Measurements from ENCODE around the gene OCSTAMP.

The OCSTAMP gene

GRCh38 chr20:46554828-46555227, 4.4 kb upstream of the OCSTAMP start:
- no peak for DNase-seq

- no peak for DNase-seq
Observed at GRCh38 chr20:46553926-46554325, 3.5 kb upstream of the OCSTAMP start.

- no peak for DNase-seq
Observed at GRCh38 chr20:46552460-46553420, 2.3 kb upstream of the OCSTAMP start.

DNA sequence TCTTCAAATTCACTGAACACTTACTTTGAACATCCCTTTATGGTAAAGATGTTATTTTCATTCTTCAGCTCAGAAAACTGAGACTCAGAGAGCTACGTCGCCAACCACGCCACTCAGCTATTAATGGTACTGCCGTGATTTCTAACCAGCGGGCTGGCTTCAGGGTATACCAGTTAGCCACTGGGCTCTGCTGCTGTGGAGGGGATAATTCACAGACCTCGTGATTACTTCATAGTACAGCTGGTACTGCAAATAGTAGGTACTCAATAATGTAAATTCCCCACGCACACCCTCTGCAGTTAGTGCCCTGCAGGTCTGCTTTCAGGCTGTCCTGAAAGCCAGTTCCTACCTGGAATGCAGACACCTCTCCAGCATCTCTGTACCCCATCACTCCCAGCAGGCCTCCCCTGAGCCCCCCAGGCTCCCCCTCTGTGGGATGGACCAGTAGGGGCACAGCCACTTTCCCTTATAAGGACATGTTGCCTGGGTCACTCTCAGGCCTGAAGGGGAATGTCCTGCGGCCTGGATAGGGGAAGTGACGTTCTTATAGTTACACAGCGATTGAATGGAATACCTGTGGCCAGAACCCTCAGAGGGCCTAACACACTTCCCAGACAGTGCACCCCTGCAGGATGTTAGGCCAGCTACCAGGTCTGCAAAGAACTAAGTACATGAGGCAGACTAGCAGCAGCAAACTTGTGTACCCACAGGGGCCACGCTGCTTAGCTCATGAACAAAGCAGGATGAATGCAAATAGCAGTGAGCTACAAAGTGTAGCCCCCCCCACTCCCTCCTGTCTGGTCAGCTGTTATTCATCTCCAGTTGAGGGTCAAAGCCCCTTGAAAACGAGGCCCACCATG, 1.3 kb upstream of the OCSTAMP start:
- DNase-seq, result no peak

GRCh38 chr20:46549188-46549972, 1.1 kb downstream of the OCSTAMP start:
- DNase-seq, result no peak

DNA sequence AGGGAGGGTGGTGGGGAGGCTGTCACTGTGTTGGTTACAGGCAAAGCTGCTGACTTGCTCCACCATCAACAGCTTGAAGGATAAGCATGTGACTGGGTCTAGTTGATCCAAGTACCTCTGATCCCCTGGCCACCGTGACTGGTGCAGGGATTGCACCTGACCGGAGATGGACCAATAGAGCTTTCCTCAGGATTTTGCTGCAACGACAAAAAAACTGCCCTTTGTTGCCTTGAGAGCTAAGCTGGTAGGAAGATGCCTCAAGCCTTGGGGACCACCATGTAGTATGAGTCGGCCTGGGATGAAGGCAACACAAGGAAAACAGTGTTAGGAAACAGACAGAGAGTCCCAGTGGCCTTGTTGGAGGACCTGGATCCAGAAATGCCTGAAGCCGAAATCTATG, 1.8 kb downstream of the OCSTAMP start:
- DNase-seq, result no peak

GRCh38 chr20:46547995-46548394, 2.5 kb downstream of the OCSTAMP start:
- no peak for DNase-seq

DNA sequence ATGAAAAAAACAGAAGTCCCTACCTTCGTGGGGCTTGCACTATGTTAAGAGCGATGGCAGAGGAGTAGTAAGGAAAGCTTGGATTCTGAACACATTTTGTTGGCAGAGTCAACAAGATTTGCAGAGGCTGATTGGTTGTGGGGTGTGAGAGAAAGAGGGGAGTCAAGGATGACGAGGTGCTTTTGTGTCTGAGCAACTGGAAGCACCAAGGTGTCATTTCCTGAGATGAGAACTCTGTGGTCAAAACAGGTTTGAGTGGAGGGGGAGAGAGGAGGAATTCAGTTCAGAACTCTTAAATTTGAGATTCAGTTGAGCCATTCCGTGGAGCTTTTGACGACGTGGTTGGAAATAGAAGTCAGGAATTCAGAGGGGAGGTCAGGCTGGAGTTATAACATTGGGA, 3.5 kb downstream of the OCSTAMP start:
- no peak for DNase-seq

DNA sequence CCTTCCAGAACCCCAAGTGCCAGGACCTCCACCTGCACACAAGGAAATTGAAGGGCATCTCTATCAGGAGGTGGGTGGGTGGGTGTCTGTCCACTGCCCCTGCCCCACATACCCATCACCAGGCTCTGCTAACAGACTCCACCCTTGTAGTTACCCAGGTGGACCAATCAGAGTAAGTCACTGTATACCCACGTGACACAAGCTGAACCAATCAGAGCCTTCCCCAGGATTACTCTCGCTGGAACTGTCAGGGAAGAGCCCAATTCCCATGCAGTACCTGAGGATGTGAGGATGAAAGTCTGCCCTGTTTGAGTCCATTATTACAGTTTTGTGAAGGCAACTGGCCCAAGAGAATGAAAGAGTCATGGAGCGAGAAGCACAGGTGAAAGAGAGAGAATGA, 4.2 kb downstream of the OCSTAMP start:
- DNase-seq, result no peak

DNA sequence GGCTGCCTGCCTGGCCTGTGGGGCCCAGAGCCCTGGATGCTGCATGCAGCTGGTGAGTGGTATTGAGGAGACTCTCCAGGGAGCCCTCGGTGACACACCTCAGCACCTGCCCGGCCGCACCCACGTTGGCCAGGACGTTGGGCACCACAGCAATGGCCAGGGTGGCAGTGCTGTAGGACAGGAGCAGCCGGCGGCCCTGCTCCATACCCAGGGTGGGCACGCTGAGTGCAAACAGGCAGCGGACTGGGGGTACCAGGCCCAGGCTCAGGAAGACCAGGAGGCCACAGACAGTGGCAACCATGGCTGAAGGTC, 4.7 kb downstream of the OCSTAMP start:
- DNase-seq, result no peak

DNA sequence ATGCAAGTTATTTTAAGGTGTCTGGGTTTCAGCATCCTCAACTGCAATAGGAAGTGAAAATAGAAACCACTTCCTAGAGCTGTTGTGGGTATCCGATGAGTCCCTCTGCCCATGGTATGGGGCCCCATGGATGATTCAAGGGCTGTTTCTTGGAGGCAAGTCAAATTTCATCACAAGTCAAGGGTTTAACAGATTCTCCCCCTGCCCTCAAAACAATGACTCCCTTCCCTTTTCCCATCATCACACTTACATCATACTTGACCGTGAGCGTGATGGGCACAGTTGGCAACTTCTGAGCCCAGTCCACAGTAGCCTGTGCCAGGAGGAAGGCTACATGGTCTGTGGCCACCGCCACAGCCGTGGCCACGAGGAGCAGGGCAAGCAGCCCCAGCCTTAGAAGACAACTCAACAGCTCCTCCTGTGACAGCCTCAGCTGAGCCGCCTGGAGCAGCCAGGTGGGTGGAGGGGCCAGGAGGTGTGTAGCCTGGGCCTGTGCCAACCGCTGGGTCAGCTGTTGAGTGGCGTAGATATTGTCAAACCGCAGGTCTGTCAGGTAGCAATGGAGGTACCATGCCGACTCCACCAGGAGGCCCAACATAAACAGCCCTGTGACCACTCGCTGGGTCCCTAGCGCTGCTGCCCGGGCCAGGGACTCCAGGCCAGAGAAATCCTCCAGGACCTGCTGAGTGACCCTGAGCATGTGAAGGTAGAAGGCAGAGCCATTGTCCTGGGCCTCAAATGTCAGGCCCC, 5.2 kb downstream of the OCSTAMP start:
- DNase-seq, result peak in 3 of 58 donors; percentile 13 to 32 (median 18)

GRCh38 chr20:46544576-46544975, 5.9 kb downstream of the OCSTAMP start:
- DNase-seq, result no peak

- DNase-seq, result no peak
Observed at GRCh38 chr20:46543959-46544358, 6.5 kb downstream of the OCSTAMP start.

DNA sequence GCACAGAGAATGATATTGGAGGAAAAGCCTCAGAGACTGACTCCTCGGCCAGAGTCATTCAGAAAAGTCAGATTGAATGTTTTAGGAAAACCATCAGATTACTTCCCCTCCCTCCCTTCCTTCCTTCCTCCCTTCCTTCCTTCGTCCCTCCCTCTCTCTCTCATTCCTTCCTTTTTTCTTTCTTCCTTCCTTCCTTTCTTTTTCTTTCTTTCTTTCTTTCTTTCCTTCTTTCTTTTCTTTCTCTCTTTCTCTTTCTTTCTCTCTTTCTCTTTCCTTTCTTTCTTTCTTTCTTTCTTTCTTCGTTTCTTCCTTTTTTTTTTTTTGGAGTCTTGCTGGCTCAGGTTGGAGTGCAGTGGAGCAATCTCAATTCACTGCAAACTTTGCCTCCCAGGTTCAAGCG, 7.4 kb downstream of the OCSTAMP start:
- no peak for DNase-seq

DNA sequence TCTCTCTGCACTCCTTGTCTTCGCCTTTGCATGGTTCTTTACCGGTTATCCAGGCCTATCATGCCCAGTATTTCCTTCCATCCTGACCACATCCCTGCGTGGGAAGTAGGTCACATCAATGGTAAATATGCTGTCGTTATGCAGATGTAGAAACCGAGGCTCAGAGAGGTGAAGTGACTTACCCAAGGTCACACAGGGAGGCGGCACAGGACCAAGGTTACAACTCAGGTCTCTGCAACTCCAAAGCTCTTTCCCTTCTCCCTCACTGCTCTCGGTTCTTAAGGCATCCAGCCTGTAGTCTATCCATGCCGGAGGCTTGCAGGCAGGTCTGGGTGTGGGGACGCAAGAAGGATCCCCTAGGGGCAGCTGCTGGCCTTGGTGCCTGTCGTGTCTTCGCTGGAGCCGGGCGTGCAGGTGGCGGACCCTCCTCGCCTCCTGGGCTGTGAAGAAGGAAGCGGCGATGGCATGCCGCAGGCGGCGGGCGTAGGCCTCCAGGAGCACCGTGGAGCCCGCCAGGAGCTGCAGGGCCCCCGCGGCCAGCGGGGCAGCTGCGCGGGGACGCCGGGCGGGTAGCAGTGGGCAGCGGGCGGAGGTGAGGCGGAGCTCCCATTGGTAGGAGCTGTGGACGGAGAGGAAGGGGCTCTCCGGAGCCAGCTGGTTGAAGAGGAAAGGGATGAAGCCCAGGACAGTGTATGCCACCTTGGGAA, 9.1 kb downstream of the OCSTAMP start:
- DNase-seq, result no peak

DNA sequence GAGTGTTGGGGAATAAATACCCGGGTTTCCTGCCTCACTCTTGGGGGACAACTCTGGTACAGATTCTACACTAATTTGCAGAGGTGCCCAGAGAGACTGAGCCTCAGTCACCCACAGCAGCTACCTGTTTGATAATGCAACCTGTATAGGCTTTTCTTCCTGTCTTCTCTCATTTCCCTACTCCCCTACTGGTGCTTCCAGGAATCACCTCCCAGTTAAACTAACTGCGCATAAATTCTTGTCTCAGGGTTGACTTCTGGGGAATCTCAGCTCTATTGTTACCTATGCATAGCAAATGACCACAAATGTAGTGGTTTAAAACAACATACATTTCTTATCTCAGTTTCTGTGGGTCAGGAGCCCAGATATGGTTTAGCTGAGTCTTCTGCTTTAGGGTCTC, 11.3 kb downstream of the OCSTAMP start:
- no peak for DNase-seq

GRCh38 chr20:46530640-46531039, 19.8 kb downstream of the OCSTAMP start:
- DNase-seq, result no peak

DNA sequence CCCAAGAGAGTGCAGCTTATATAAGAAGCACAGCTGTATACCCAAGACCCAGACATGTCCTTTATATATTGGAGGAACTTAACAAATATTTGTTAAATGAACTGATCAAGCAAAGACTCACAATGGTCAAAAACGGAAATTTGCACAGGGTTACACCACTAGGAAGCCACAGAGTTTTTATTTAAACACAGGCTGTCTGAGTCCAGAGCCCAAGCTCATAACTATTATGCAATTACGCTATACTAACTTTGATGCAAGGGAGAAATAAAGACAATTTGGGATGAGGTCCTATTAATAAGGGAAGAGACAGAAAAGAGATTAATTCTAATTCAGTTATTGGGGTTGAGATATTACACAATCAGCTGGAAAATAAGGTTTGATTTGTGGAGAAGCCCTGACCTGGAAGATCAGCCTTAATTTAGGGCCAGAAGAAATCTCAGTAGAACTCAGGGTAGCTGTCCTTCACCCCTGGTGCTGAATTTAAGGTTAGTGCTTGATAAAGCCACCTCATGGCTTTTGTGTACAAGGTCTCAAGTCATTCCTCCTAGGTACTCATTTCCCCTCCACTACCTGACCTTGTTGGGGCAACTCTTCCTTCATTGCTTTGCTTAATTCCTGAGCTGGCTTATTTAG, 26.6 kb downstream of the OCSTAMP start:
- no peak for DNase-seq

GRCh38 chr20:46523108-46523507, 27.3 kb downstream of the OCSTAMP start:
- no peak for DNase-seq

All from anterior cingulate cortex (tissue), 58 donors.